Psoas muscle (tissue), 8 donors: ENCODE results near the gene PPFIBP2. TPM values are rescaled to one million over a fixed set of nuclear protein-coding genes. Genes with fewer than 3 reads are reported as not detected.

Experiments
- ATAC-seq, 4 donors: fragments of 200-7000 bp; cut with Tn5 transposase; one replicate each; pipeline ENCODE4 v1.9.1; 2020; ENCODE audit warnings: moderate library complexity in 3 of 4, mild to moderate bottlenecking in 2 of 4
- DNase-seq, 2 donors: peaks; one replicate each; pipeline ENCODE4 v3.0.0-alpha.2; 2020
- H3K27ac ChIP-seq: fragments of 200-600 bp; one replicate; pipeline ENCODE4 v1.8.0; 2022
- H3K27me3 ChIP-seq, 3 donors: fragments of 200-600 bp in 1 of 3; one replicate each; pipeline versions ENCODE4 v1.6.1 to v1.8.0; 2013 to 2022; ENCODE audit warnings: low read length in 2 of 3, mild to moderate bottlenecking in 2 of 3, moderate library complexity in 1 of 3; ENCODE audit not compliant: insufficient read depth in 3 of 3
- H3K36me3 ChIP-seq, 2 donors: fragments of 200-600 bp in 1 of 2; one replicate each; pipeline versions ENCODE4 v1.6.1 to v1.8.0; 2013 to 2022; ENCODE audit warnings: low read depth in 1 of 2, mild to moderate bottlenecking in 1 of 2, moderate library complexity in 1 of 2; ENCODE audit not compliant: insufficient read depth in 1 of 2
- H3K4me1 ChIP-seq: fragments of 200-600 bp; one replicate; pipeline ENCODE4 v1.8.0; 2022
- H3K4me3 ChIP-seq: fragments of 200-600 bp; one replicate; pipeline ENCODE4 v1.8.0; 2022; ENCODE audit warnings: mild to moderate bottlenecking
- H3K9me3 ChIP-seq: fragments of 200-600 bp; one replicate; pipeline ENCODE4 v1.8.0; 2022
- CTCF ChIP-seq: fragments of 200-600 bp; IDR thresholded peaks from one replicate; pipeline ENCODE4 v1.8.0; 2022; ENCODE audit warnings: antibody characterized with exemption
- WGBS, 3 donors: extraction: QIAGEN DNeasy Blood & Tissue Kit; methylation state at CpG; one replicate each; pipeline versions ENCODE4 v1.1.6 to v1.1.7; 2013; 5-methylcytosine and 5-hydroxymethylcytosine counted together
- intact Hi-C, 2 donors: fragments of 100-400 bp; cut with DNase I; formaldehyde crosslinking; loops; one replicate each; pipeline versions ENCODE4 v1.11.0 to v1.14.2; 2022
- polyA plus RNA-seq, 3 donors: library from polyadenylated mRNA; stranded (reverse); fragments of 200-250 nt; gene quantifications; one replicate each; pipeline ENCODE4 v1.2.3, GENCODE V29; 2013
- total RNA-seq, 4 donors: library from RNA; stranded (reverse); fragmentation: NEBNext Ultra II Directional in 2 of 4; extraction: Animal tissue kit (Norgen Biotek cat#: 25700) in 2 of 4; gene quantifications; one replicate each; pipeline versions ENCODE4 v1.2.1 to v1.2.4, GENCODE V29; 2021 to 2023
- donor health status: healthy with polysubstance abuse.
- donor health status: DM: no; HTN: no; CAD: no; lungs with moderate emphysema.
- donor health status: Bipolar disorder and iron deficiency.
- donor health status: healthy.
- donor health status: DM: yes; HTN: yes; CAD: no.
- donor health status: DM: no; HTN: no; CAD: no.
- donor health status: DM: no; HTN: no; CAD: no.
- donor health status: DM: yes; HTN: yes; CAD: no.

The PPFIBP2 gene
- total and polyA plus RNA-seq, 7 donors: 7.4 to 54.8 (median 19.7) TPM

GRCh38 chr11:7523416-7524210 lies 9.8 kb downstream of the PPFIBP2 start:
- H3K4me1 ChIP-seq: peaks cover 41% of the 10 kb centered on the region
- no peak for TF ChIP-seq CTCF
- intact Hi-C loops: no loop called here
- DNase-seq (no peak), ATAC-seq (peak; percentile 70 to 78 (median 78))
- peak overlapping the region; percentile 44 for H3K27ac ChIP-seq
- H3K36me3 ChIP-seq: no peaks in the 10 kb centered on the region
- H3K9me3 ChIP-seq: no peaks in the 10 kb centered on the region
- WGBS, 3 donors: 40 to 58% (median 47%) methylated on average over 6 of the region's 6 CpGs
- H3K27me3 ChIP-seq: no peaks in the 10 kb centered on the region
- no peak overlapping the region for H3K4me3 ChIP-seq

GRCh38 chr11:7524462-7525235 lies 10.8 kb downstream of the PPFIBP2 start:
- WGBS, 3 donors: 71 to 84% (median 76%) methylated on average over 6 of the region's 6 CpGs
- DNase-seq (no peak), ATAC-seq (no peak)
- Histone ChIP-seq H3K9me3 (no peaks in the 10 kb centered on the region), H3K27ac (peak overlapping the region; percentile 41), H3K27me3 (no peaks in the 10 kb centered on the region), H3K36me3 (no peaks in the 10 kb centered on the region), H3K4me3 (peak overlapping the region; percentile 4), H3K4me1 (peaks cover 46% of the 10 kb centered on the region)
- intact Hi-C loops: no loop called here
- TF ChIP-seq CTCF: no peak

GRCh38 chr11:7525424-7525823 lies 11.6 kb downstream of the PPFIBP2 start:
- Histone ChIP-seq H3K27ac (no peak overlapping the region), H3K9me3 (no peaks in the 10 kb centered on the region), H3K36me3 (no peaks in the 10 kb centered on the region), H3K27me3 (no peaks in the 10 kb centered on the region), H3K4me1 (peaks cover 54% of the 10 kb centered on the region), H3K4me3 (no peak overlapping the region)
- intact Hi-C loops: no loop called here
- ATAC-seq (no peak), DNase-seq (no peak)
- WGBS, 3 donors: 96 to 97% (median 97%) methylated on average over 4 of the region's 4 CpGs
- no peak for TF ChIP-seq CTCF

- no peak for TF ChIP-seq CTCF
- DNase-seq (no peak), ATAC-seq (no peak)
- Histone ChIP-seq H3K4me1 (peaks cover 52% of the 10 kb centered on the region), H3K27ac (no peak overlapping the region), H3K27me3 (no peaks in the 10 kb centered on the region), H3K4me3 (no peak overlapping the region), H3K36me3 (no peaks in the 10 kb centered on the region), H3K9me3 (no peaks in the 10 kb centered on the region)
- WGBS, 3 donors: 57 to 88% (median 66%) methylated on average over 1 of the region's 1 CpG
- intact Hi-C loops: no loop called here
Measured at GRCh38 chr11:7527029-7527428, 13.2 kb downstream of the PPFIBP2 start.
